Transverse colon (tissue), 4 donors: ENCODE data around the gene HIGD1A. TPM values are rescaled to one million over a fixed set of nuclear protein-coding genes. Genes with fewer than 3 reads are reported as not detected.

Source experiments
- DNase-seq: peaks from one replicate; pipeline ENCODE4 v3.0.0-alpha.2; 2019
- H3K27ac ChIP-seq, 4 donors: fragments of 200-600 bp; sonication (generic); 2 replicates each; pipeline ENCODE4 v1.5.1; 2016 to 2018; ENCODE audit warnings: inconsistent platforms in 4 of 4
- H3K27me3 ChIP-seq: fragments of 200-600 bp; sonication (generic); 2 replicates; pipeline ENCODE4 v1.5.1; 2017; ENCODE audit warnings: inconsistent platforms
- H3K36me3 ChIP-seq, 4 donors: fragments of 200-600 bp; sonication (generic); 2 replicates each; pipeline ENCODE4 v1.5.1; 2017 to 2019; ENCODE audit warnings: inconsistent platforms in 4 of 4
- H3K4me1 ChIP-seq, 4 donors: fragments of 200-600 bp; sonication (generic); 2 replicates each; pipeline ENCODE4 v1.5.1; 2017 to 2020; ENCODE audit warnings: inconsistent platforms in 4 of 4
- H3K4me3 ChIP-seq, 4 donors: fragments of 200-600 bp; sonication (generic); 1 replicate in 1 of 4; 2 replicates in 3 of 4; pipeline versions ENCODE4 v1.5.1 to v1.6.1; 2017 to 2019; ENCODE audit warnings: inconsistent platforms in 4 of 4
- H3K9me3 ChIP-seq, 2 donors: fragments of 200-600 bp; sonication (generic); 2 replicates each; pipeline ENCODE4 v1.5.1; 2017 to 2019; ENCODE audit warnings: inconsistent platforms in 2 of 2
- EP300 ChIP-seq: sonication (generic); formaldehyde crosslinking; IDR thresholded peaks from one replicate; pipeline ENCODE4 v1.6.1; 2017; ENCODE audit warnings: antibody characterized with exemption, low read depth
- POLR2A ChIP-seq: fragments of 450-650 bp; IDR thresholded peaks from one replicate; pipeline ENCODE4 v1.6.1; 2016; ENCODE audit warnings: antibody characterized with exemption, mild to moderate bottlenecking, moderate library complexity
- POLR2AphosphoS5 ChIP-seq, 3 donors: sonication (generic); formaldehyde crosslinking; IDR thresholded peaks; one replicate each; pipeline ENCODE4 v1.6.1; 2016; ENCODE audit warnings: antibody characterized with exemption in 3 of 3
- WGBS, 2 donors: methylation state at CpG; one replicate each; pipeline ENCODE4 v1.1.5; 2018; ENCODE audit warnings: low coverage in 1 of 2; 5-methylcytosine and 5-hydroxymethylcytosine counted together
- in situ Hi-C, 4 donors: fragments of 200-750 bp; cut with MboI; loops; one replicate each; pipeline versions ENCODE4 v1.15.0 to v1.15.1; 2017; ENCODE audit warnings: low sequenced_read_pairs in 3 of 4, low pct_ligation_motif_present in 1 of 4, low pct_unique_long_range_greater_than_20kb in 1 of 4
- intact Hi-C: fragments of 100-400 bp; cut with DNase I; formaldehyde crosslinking; loops from one replicate; pipeline ENCODE4 v1.15.1; 2023; ENCODE audit warnings: low total_unique reads
- total RNA-seq, 4 donors: library from RNA; depleted of rRNA; stranded (reverse); fragments of >200 nt; gene quantifications; one replicate each; pipeline ENCODE4 v1.1.0, GENCODE V29; 2016
- TF ChIP-seq, protein P1 (sequence below), 5 experiments: fragments of 200-600 bp in 3 of 5; fragments of 450-650 bp in 2 of 5; sonication (generic) in 3 of 5; IDR thresholded peaks; 1 replicate in 2 of 5; 2 replicates in 3 of 5; pipeline ENCODE4 v1.5.1; 2016 to 2017; ENCODE audit warnings: antibody characterized with exemption in 5 of 5, inconsistent platforms in 3 of 5, mild to moderate bottlenecking in 2 of 5, moderate library complexity in 1 of 5

The HIGD1A gene
- total RNA-seq, 4 donors from 2014 or later, result 41.4 to 518 (median 379) TPM

- WGBS, 2 donors, result 52 to 63% methylated on average over 4 to 5 of the region's 5 CpGs
- Histone ChIP-seq H3K27ac (peak overlapping the region in 3 of 4 donors; percentile 1 to 46 (median 46)), H3K36me3 (no peaks in the 10 kb centered on the region), H3K9me3 (no peaks in the 10 kb centered on the region), H3K27me3 (no peaks in the 10 kb centered on the region), H3K4me3 (no peak overlapping the region), H3K4me1 (peaks cover 0 to 24% (median 8%) of the 10 kb centered on the region in 4 donors)
- TF ChIP-seq EP300, result no peak
- TF ChIP-seq, protein P1, sequence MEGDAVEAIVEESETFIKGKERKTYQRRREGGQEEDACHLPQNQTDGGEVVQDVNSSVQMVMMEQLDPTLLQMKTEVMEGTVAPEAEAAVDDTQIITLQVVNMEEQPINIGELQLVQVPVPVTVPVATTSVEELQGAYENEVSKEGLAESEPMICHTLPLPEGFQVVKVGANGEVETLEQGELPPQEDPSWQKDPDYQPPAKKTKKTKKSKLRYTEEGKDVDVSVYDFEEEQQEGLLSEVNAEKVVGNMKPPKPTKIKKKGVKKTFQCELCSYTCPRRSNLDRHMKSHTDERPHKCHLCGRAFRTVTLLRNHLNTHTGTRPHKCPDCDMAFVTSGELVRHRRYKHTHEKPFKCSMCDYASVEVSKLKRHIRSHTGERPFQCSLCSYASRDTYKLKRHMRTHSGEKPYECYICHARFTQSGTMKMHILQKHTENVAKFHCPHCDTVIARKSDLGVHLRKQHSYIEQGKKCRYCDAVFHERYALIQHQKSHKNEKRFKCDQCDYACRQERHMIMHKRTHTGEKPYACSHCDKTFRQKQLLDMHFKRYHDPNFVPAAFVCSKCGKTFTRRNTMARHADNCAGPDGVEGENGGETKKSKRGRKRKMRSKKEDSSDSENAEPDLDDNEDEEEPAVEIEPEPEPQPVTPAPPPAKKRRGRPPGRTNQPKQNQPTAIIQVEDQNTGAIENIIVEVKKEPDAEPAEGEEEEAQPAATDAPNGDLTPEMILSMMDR (IDR thresholded peaks at IDR 0.05), result no peak
- TF ChIP-seq POLR2A, result no peak
- TF ChIP-seq POLR2AphosphoS5 (IDR thresholded peaks at IDR 0.05), result no peak
- intact Hi-C loops (no loop called here), in situ Hi-C loops (no loop called here)
- DNase-seq, result peak; percentile 26
These were observed 42.6 kb upstream of the HIGD1A start for GRCh38 chr3:42846685-42847522.

DNA sequence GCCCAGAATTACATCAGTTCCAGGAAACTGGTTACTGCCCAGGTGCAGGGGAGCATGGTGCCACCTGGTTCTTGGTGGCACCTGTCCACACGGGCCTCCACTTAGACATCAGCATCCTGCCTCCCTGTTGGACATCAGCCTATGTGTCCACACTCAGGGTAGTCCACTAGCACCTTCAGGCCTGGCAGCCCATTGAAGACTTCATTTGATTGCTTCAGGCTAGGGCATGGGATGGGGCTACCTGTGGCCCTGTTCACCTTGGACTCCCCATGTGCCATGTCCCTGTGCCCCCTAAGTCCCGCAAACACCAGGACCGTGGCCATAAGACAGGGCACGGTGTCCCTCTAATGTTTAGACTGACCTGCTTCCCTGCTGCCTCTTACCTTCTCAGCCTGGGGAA lies 40.5 kb upstream of the HIGD1A start:
- Histone ChIP-seq H3K4me3 (no peak overlapping the region), H3K27me3 (no peaks in the 10 kb centered on the region), H3K4me1 (peaks cover 0 to 24% (median 8%) of the 10 kb centered on the region in 4 donors), H3K27ac (peak overlapping the region; percentile 4 to 38 (median 16)), H3K36me3 (no peaks in the 10 kb centered on the region), H3K9me3 (no peaks in the 10 kb centered on the region)
- in situ Hi-C loops (no loop called here), intact Hi-C loops (loop anchor here (5.0 kb wide), 1 partner anchor 63 kb away; no protein-coding TSS in a partner anchor)
- TF ChIP-seq EP300, result no peak
- no peak for TF ChIP-seq POLR2AphosphoS5 (IDR thresholded peaks at IDR 0.05)
- TF ChIP-seq, protein P1 (IDR thresholded peaks at IDR 0.05), result no peak
- TF ChIP-seq POLR2A, result no peak
- WGBS, 2 donors, result 96% methylated on average over 4 of the region's 4 CpGs; no CpG with 5 or more reads in 1 of the 2 donors
- DNase-seq, result no peak

GRCh38 chr3:42844412-42844713 lies 40.1 kb upstream of the HIGD1A start:
- in situ Hi-C loops (no loop called here), intact Hi-C loops (loop anchor here (5.0 kb wide), 1 partner anchor 62 kb away; no protein-coding TSS in a partner anchor)
- Histone ChIP-seq H3K27me3 (no peaks in the 10 kb centered on the region), H3K4me3 (no peak overlapping the region), H3K4me1 (peaks cover 0 to 24% (median 8%) of the 10 kb centered on the region in 4 donors), H3K36me3 (no peaks in the 10 kb centered on the region), H3K9me3 (no peaks in the 10 kb centered on the region), H3K27ac (peak overlapping the region; percentile 4 to 38 (median 22))
- TF ChIP-seq POLR2AphosphoS5 (IDR thresholded peaks at IDR 0.05), result no peak
- no peak for TF ChIP-seq EP300
- no peak for TF ChIP-seq POLR2A
- TF ChIP-seq, protein P1 (IDR thresholded peaks at IDR 0.05), result no peak
- 78% methylated on average over 1 of the region's 1 CpG; no CpG with 5 or more reads in 1 of the 2 donors for WGBS, 2 donors
- DNase-seq, result no peak

- intact Hi-C loops, result loop anchor here (5.0 kb wide), 1 partner anchor 62 kb away; no protein-coding TSS in a partner anchor
- Histone ChIP-seq H3K27me3 (no peaks in the 10 kb centered on the region), H3K27ac (peak overlapping the region; percentile 4 to 40 (median 24)), H3K36me3 (no peaks in the 10 kb centered on the region), H3K9me3 (no peaks in the 10 kb centered on the region), H3K4me1 (peaks cover 0 to 24% (median 8%) of the 10 kb centered on the region in 4 donors), H3K4me3 (no peak overlapping the region)
- TF ChIP-seq EP300 (no peak), POLR2A (no peak), POLR2AphosphoS5 (IDR thresholded peaks at IDR 0.05) (peak in 1 of 3 donors; percentile 13)
- TF ChIP-seq, protein P1 (IDR thresholded peaks at IDR 0.05), result no peak
- DNase-seq, result peak; percentile 17
- 62 to 67% methylated on average over 4 to 6 of the region's 6 CpGs for WGBS, 2 donors
- in situ Hi-C loops, result no loop called here
These were observed 39.6 kb upstream of the HIGD1A start for GRCh38 chr3:42843713-42844411.
